ENCODE data around the gene SND1.

SND1 gene

DNA sequence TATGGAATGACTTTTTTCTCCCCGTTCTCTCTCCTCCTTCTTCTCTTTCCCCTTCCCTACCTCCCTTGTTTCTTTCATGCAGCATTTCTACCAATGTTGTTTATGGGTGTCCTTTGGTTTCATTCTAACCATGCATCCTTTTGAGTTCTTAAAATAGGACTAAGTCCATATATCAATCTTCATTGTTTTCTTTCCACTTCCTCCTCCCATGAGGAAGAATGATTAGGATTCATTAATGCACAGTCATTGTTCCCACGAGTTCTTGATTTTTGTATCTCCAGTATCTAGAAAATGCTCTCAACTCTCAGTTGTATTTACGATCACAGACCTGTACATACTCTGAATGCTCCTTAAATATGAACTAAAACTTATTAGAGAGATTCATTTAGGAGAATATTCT is 226.0 kb downstream of the SND1 start:
- no peak for DNase-seq

DNA sequence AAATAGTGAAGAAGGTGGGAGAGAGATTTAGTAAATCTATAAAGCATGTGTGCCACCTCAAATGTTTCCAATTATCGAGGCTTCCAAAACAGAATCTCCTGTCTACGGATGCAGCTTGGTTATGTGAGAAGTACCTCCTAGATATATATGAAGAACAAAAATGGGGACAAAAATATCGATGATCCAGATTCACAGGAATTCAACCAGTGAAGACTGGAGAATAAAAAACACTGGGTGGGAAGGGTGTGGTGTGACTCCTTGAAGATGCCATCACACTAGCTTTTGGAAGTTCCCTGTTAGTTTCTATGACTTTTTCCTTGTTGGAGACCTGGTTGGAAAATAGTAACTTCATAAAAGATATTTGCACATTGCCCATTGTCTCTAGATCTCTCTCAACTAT is 226.8 kb downstream of the SND1 start:
- no peak for DNase-seq

DNA sequence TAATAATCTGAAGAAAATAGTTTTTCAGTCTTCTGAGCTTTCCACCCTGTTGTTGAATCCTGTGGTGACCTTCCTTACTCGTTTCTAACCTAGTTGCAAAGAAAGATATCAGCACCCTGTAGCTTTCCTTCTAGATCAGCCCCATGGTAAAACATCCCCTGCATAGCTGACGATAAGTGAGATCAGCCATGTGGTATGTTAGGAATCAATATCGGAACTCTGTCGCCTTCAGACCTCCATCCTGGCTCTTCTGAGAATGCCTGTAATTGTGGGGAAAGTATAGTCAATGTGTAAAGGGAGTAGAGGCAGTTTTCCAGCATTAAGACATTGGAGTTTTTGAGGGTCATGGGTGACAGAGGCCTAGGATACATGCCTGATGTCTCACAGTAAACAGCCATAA is 227.4 kb downstream of the SND1 start:
- no peak for DNase-seq

GRCh38 chr7:127879942-127880341 is 227.9 kb downstream of the SND1 start:
- DNase-seq, result no peak

GRCh38 chr7:127880454-127880853 is 228.5 kb downstream of the SND1 start:
- DNase-seq, result no peak

DNA sequence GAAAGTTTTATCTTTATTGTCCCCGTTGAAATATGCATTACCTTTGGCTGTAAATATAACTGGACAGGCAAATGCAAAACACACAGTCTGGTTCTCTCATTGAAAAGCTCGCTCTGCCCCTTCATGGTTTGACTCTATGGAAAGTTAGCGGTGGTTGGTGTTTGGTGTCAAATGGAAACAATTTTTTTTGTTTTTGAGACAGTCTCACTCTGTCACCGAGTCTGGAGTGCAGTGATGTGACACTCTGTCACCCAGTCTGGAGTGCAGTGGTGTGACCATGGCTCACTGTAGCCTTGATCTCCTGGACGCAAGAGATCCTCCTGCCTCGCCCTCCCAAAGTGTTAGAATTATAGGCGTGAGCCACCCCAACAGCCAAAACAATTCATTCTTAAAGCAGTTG is 229.6 kb downstream of the SND1 start:
- no peak for DNase-seq

- DNase-seq, result no peak
These were observed 230.4 kb downstream of the SND1 start for GRCh38 chr7:127882313-127882920.

DNA sequence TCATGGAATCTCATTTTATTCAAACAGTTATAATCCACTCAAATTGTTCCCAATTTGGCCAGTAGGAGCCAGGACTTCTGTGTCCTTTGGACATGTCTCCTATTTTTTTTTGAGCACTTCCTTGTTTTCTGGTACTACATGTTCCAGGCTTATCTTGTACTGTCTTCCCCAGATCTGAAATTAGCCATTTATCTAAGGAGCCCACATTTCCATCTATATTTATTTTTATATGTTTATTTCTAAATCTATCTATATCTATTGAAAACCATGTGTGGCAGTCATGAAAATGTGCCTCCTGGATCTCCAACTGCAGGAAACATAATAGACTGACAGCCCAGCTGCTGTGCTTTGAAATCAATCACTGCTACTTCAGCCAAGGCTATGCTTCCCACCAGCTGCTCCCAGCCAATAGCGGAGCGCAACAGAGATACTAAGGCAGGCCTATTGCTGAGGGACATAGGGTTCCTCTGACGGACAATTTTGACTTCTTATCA is 232.1 kb downstream of the SND1 start:
- DNase-seq, result no peak

DNA sequence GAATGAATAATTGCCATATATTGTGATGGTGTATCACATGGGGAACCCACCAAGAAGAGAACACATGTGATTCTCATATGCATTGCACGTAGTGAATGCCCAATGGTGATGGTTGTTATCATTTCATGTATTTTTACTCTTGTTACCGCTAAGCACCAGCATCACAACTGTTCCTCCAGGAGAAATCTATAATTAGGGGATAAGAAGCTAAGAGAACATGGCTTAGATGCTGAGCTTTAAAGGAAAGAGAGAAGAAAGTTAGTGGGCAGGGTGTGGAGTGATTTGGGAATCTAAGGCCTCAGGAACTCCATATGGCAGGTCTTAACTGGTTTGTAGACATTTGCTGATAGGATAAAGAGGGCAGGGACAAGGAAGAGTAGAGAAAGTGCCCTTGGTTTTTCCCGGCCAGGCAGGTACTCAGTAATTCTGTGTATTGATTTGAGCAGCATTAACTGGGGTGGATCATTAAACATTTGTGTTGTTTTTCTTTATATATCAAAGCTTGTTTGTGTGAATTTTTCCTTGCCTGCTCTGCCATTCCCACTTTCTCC is 233.3 kb downstream of the SND1 start:
- no peak for DNase-seq

GRCh38 chr7:127885843-127886242 is 233.8 kb downstream of the SND1 start:
- no peak for DNase-seq

GRCh38 chr7:127886248-127886647 is 234.3 kb downstream of the SND1 start:
- no peak for DNase-seq

- DNase-seq, result no peak
These were observed 235.1 kb downstream of the SND1 start for GRCh38 chr7:127887096-127887495.

- no peak for DNase-seq
These were observed 235.6 kb downstream of the SND1 start for GRCh38 chr7:127887631-127888030.

GRCh38 chr7:127888411-127888810 is 236.4 kb downstream of the SND1 start:
- no peak for DNase-seq

DNA sequence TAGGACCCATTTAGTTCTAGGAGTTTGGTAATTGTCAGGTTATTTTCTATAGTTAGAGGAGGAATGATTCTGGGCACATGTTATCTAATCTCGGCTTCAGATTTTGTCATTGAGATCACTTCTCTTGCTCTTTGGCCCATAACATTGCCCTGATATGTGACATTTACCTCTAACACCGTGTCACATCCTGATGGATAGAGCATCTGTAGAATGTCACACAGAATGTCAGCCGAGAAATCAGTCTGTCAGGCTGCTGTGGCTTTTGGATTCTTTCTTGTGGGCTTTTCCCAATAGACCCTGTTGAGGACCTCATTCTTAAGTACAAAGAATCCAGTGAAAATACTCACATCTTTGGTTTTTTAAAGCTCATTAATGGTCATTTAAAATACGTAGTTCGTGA is 236.8 kb downstream of the SND1 start:
- DNase-seq, result no peak

- DNase-seq, result no peak
These were observed 237.7 kb downstream of the SND1 start for GRCh38 chr7:127889677-127890076.

- no peak for DNase-seq
These were observed 238.7 kb downstream of the SND1 start for GRCh38 chr7:127890726-127891125.

DNA sequence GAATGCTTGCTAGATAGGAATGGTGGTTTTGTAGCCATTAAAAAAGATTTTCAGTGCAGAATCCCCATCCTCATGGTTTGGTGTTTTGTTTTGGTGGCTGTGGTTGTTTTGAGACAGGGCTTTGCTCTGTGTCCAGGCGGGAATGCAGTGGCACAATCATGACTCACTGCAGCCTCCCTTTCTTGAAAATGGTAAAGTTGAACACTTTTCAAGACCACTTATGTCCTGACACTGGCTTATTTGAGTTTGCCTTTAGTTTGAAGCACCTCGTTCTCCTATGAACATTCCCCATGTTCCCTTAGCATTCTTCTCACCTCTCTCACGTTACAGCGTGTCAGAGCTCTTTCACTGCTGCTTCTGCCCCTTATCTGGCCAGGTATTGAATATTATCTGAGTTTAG is 239.2 kb downstream of the SND1 start:
- no peak for DNase-seq

GRCh38 chr7:127891854-127892438 is 240.0 kb downstream of the SND1 start:
- DNase-seq, result no peak

GRCh38 chr7:127892488-127893314 is 240.7 kb downstream of the SND1 start:
- DNase-seq, result no peak

GRCh38 chr7:127893547-127893946 is 241.6 kb downstream of the SND1 start:
- DNase-seq, result no peak

- no peak for DNase-seq
These were observed 242.6 kb downstream of the SND1 start for GRCh38 chr7:127894588-127894987.

GRCh38 chr7:127895360-127895759 is 243.4 kb downstream of the SND1 start:
- no peak for DNase-seq

GRCh38 chr7:127895814-127896280 is 243.9 kb downstream of the SND1 start:
- no peak for DNase-seq

All from stimulated activated naive CD4-positive, alpha-beta T cell treated with Interleukin-2 at 50 U/mL for 16 hours (primary cell).